ENCODE data around the gene SMARCB1. TPM values are rescaled to one million over a fixed set of nuclear protein-coding genes. Genes with fewer than 3 reads are reported as not detected.

Gene SMARCB1
- total and polyA plus RNA-seq, 2 experiments from 2014 or later: 114 to 132 TPM

DNA sequence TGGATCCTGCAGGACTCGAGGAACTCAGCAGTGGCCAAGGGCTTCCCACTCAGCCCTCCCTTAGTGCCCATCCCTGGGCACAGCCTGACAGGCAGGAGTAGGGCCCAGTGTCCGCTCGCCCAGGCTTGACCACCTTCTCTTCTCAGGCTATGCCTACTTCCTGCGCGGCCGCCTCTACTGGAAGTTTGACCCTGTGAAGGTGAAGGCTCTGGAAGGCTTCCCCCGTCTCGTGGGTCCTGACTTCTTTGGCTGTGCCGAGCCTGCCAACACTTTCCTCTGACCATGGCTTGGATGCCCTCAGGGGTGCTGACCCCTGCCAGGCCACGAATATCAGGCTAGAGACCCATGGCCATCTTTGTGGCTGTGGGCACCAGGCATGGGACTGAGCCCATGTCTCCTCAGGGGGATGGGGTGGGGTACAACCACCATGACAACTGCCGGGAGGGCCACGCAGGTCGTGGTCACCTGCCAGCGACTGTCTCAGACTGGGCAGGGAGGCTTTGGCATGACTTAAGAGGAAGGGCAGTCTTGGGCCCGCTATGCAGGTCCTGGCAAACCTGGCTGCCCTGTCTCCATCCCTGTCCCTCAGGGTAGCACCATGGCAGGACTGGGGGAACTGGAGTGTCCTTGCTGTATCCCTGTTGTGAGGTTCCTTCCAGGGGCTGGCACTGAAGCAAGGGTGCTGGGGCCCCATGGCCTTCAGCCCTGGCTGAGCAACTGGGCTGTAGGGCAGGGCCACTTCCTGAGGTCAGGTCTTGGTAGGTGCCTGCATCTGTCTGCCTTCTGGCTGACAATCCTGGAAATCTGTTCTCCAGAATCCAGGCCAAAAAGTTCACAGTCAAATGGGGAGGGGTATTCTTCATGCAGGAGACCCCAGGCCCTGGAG is 3.3 kb upstream of the SMARCB1 start (continued):
- TF ChIP-seq, protein P1, sequence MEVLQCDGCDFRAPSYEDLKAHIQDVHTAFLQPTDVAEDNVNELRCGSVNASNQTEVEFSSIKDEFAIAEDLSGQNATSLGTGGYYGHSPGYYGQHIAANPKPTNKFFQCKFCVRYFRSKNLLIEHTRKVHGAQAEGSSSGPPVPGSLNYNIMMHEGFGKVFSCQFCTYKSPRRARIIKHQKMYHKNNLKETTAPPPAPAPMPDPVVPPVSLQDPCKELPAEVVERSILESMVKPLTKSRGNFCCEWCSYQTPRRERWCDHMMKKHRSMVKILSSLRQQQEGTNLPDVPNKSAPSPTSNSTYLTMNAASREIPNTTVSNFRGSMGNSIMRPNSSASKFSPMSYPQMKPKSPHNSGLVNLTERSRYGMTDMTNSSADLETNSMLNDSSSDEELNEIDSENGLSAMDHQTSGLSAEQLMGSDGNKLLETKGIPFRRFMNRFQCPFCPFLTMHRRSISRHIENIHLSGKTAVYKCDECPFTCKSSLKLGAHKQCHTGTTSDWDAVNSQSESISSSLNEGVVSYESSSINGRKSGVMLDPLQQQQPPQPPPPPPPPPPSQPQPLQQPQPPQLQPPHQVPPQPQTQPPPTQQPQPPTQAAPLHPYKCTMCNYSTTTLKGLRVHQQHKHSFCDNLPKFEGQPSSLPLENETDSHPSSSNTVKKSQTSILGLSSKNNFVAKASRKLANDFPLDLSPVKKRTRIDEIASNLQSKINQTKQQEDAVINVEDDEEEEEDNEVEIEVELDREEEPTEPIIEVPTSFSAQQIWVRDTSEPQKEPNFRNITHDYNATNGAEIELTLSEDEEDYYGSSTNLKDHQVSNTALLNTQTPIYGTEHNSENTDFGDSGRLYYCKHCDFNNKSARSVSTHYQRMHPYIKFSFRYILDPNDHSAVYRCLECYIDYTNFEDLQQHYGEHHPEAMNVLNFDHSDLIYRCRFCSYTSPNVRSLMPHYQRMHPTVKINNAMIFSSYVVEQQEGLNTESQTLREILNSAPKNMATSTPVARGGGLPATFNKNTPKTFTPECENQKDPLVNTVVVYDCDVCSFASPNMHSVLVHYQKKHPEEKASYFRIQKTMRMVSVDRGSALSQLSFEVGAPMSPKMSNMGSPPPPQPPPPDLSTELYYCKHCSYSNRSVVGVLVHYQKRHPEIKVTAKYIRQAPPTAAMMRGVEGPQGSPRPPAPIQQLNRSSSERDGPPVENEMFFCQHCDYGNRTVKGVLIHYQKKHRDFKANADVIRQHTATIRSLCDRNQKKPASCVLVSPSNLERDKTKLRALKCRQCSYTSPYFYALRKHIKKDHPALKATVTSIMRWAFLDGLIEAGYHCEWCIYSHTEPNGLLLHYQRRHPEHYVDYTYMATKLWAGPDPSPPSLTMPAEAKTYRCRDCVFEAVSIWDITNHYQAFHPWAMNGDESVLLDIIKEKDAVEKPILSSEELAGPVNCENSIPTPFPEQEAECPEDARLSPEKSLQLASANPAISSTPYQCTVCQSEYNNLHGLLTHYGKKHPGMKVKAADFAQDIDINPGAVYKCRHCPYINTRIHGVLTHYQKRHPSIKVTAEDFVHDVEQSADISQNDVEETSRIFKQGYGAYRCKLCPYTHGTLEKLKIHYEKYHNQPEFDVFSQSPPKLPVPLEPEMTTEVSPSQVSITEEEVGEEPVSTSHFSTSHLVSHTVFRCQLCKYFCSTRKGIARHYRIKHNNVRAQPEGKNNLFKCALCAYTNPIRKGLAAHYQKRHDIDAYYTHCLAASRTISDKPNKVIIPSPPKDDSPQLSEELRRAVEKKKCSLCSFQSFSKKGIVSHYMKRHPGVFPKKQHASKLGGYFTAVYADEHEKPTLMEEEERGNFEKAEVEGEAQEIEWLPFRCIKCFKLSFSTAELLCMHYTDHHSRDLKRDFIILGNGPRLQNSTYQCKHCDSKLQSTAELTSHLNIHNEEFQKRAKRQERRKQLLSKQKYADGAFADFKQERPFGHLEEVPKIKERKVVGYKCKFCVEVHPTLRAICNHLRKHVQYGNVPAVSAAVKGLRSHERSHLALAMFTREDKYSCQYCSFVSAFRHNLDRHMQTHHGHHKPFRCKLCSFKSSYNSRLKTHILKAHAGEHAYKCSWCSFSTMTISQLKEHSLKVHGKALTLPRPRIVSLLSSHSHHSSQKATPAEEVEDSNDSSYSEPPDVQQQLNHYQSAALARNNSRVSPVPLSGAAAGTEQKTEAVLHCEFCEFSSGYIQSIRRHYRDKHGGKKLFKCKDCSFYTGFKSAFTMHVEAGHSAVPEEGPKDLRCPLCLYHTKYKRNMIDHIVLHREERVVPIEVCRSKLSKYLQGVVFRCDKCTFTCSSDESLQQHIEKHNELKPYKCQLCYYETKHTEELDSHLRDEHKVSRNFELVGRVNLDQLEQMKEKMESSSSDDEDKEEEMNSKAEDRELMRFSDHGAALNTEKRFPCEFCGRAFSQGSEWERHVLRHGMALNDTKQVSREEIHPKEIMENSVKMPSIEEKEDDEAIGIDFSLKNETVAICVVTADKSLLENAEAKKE (CRISPR knock-in tag; IDR thresholded peaks at IDR 0.05): no peak
- TF ChIP-seq, protein P2, sequence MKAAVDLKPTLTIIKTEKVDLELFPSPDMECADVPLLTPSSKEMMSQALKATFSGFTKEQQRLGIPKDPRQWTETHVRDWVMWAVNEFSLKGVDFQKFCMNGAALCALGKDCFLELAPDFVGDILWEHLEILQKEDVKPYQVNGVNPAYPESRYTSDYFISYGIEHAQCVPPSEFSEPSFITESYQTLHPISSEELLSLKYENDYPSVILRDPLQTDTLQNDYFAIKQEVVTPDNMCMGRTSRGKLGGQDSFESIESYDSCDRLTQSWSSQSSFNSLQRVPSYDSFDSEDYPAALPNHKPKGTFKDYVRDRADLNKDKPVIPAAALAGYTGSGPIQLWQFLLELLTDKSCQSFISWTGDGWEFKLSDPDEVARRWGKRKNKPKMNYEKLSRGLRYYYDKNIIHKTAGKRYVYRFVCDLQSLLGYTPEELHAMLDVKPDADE (IDR thresholded peaks at IDR 0.05): no peak

GRCh38 chr22:23784215-23784732 is 2.5 kb upstream of the SMARCB1 start:
- Histone ChIP-seq H3K4me3 (no peak overlapping the region), H3K79me2 (replicated peaks; ENCODE audit: insufficient read depth) (peaks cover 19% of the 10 kb centered on the region), H3K9me2 (ENCODE audit: insufficient read depth) (no peaks in the 10 kb centered on the region), H3K27me3 (ENCODE audit: insufficient read depth) (no peaks in the 10 kb centered on the region), H3F3A (replicated peaks; ENCODE audit: low read depth) (0 out of 2 replicates have a peak, but pooled peaks cover 6% of the 10 kb centered on the region), H3K36me3 (ENCODE audit: insufficient read depth) (no peaks in the 10 kb centered on the region), H4K20me1 (replicated peaks; ENCODE audit: insufficient read depth) (peaks cover 13% of the 10 kb centered on the region), H2AFZ (no peak overlapping the region), H3K27ac (ENCODE audit: low read depth) (no peak overlapping the region), H3K4me1 (ENCODE audit: insufficient read depth) (peaks cover 23% of the 10 kb centered on the region), H3K4me2 (no peak overlapping the region)
- no peaks in the 10 kb centered on the region for H3K9me3 Mint-ChIP-seq
- DNase-seq (ENCODE audit: low spot score): no peak
- H3K27ac Mint-ChIP-seq: no peak overlapping the region
- H3K4me1 Mint-ChIP-seq: peaks cover 18% of the 10 kb centered on the region
- H3K36me3 Mint-ChIP-seq (ENCODE audit: low read depth): peaks cover 6% of the 10 kb centered on the region
- no peak overlapping the region for H3K4me3 Mint-ChIP-seq
- no peak for ATAC-seq
- peaks cover 11% of the 10 kb centered on the region for H3K27me3 Mint-ChIP-seq (ENCODE audit: insufficient read depth, low read depth, poor library complexity)
- no peak for TF ChIP-seq EZH2 (IDR thresholded peaks at IDR 0.05; ENCODE audit: low read depth, unreplicated experiment)
- TF ChIP-seq ZNF114 (CRISPR knock-in tag; IDR thresholded peaks at IDR 0.05): no peak
- TF ChIP-seq, protein P2 (IDR thresholded peaks at IDR 0.05): no peak
- TF ChIP-seq, protein P3, sequence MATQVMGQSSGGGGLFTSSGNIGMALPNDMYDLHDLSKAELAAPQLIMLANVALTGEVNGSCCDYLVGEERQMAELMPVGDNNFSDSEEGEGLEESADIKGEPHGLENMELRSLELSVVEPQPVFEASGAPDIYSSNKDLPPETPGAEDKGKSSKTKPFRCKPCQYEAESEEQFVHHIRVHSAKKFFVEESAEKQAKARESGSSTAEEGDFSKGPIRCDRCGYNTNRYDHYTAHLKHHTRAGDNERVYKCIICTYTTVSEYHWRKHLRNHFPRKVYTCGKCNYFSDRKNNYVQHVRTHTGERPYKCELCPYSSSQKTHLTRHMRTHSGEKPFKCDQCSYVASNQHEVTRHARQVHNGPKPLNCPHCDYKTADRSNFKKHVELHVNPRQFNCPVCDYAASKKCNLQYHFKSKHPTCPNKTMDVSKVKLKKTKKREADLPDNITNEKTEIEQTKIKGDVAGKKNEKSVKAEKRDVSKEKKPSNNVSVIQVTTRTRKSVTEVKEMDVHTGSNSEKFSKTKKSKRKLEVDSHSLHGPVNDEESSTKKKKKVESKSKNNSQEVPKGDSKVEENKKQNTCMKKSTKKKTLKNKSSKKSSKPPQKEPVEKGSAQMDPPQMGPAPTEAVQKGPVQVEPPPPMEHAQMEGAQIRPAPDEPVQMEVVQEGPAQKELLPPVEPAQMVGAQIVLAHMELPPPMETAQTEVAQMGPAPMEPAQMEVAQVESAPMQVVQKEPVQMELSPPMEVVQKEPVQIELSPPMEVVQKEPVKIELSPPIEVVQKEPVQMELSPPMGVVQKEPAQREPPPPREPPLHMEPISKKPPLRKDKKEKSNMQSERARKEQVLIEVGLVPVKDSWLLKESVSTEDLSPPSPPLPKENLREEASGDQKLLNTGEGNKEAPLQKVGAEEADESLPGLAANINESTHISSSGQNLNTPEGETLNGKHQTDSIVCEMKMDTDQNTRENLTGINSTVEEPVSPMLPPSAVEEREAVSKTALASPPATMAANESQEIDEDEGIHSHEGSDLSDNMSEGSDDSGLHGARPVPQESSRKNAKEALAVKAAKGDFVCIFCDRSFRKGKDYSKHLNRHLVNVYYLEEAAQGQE (IDR thresholded peaks at IDR 0.05; ENCODE audit: unreplicated experiment): no peak
- no peak for TF ChIP-seq POLR2AphosphoS5 (IDR thresholded peaks at IDR 0.05; ENCODE audit: low read depth)

All from GM23338 (cell line).